AG09309 (cell line): ENCODE results near the gene RDH16.

Experiments used
- DNase-seq: peaks from one replicate; pipeline ENCODE4 v3.0.0-alpha.2; 2010; ENCODE audit warnings: low read depth
- H3K4me3 ChIP-seq: 2 replicates; pipeline ENCODE4 v1.5.1; 2011; ENCODE audit warnings: mild to moderate bottlenecking, low read depth, low read length, moderate library complexity; ENCODE audit not compliant: control insufficient read depth
- CTCF ChIP-seq: IDR thresholded peaks from 2 replicates; pipeline ENCODE4 v1.5.1; 2011; ENCODE audit warnings: mild to moderate bottlenecking, low read depth, low read length, inconsistent platforms; ENCODE audit not compliant: insufficient read depth, control insufficient read depth; ENCODE audit errors: missing control alignments

RDH16 gene

GRCh38 chr12:56958422-56958821, 1.0 kb upstream of the RDH16 start:
- no peak for DNase-seq
- H3K4me3 ChIP-seq, result no peak overlapping the region
- TF ChIP-seq CTCF, result no peak

DNA sequence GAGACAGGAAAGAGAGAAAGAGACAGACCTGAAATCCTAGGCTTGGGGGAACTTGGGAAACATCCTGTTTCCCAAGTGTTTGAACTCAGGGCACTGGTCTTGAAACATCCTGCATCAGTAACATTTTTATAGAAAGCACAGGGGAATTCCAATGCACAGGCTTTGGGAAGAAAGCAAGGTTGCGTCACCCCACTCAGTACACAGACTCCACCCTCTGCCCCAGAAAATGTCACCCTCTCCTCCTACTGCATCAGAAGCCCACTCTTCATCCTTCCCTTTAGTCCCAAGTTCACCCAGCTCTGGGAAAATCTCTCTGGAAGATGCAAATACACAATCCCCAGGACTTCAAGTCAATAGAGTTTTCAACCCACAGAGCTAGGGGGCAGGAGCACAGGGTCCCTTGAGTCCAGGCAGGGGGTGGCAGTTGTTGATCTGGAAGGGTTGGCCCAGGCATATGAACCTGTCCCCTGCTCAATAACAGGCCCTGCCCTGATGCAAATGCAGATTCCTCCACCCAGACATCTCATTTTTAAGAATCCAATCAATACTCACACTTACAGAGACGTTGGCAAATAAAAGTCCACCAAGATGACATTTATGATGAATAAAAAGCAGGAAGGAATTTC, 1.7 kb downstream of the RDH16 start:
- TF ChIP-seq CTCF, result no peak
- DNase-seq, result no peak
- H3K4me3 ChIP-seq, result no peak overlapping the region

DNA sequence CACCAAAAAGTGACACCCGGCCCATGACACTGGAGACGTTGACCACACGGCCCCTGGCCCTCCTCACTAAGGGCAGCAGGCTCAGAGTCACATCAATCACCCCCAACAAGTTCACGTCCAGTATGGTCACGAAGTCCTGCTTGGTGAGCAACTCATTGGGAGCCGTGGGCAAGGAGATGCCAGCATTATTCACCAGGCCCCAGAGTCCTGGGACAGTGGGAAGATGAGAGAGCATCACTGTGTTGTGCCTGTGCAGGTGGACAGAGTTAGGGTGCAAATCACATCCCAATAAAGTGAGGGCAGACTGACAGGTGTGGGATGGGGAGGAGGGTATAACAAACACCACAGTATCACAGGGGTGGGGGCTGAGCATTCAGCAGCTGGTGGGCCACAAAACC, 2.5 kb downstream of the RDH16 start:
- no peak for TF ChIP-seq CTCF

GRCh38 chr12:56954057-56954957, 3.1 kb downstream of the RDH16 start:
- no peak for DNase-seq
- no peak for TF ChIP-seq CTCF
- H3K4me3 ChIP-seq, result no peak overlapping the region

More for the DNA sequence above, 2.5 kb downstream of the RDH16 start:
- DNase-seq, result no peak
- no peak overlapping the region for H3K4me3 ChIP-seq

GRCh38 chr12:56953314-56953713, 4.1 kb downstream of the RDH16 start:
- DNase-seq, result no peak
- TF ChIP-seq CTCF, result no peak
- H3K4me3 ChIP-seq, result no peak overlapping the region

DNA sequence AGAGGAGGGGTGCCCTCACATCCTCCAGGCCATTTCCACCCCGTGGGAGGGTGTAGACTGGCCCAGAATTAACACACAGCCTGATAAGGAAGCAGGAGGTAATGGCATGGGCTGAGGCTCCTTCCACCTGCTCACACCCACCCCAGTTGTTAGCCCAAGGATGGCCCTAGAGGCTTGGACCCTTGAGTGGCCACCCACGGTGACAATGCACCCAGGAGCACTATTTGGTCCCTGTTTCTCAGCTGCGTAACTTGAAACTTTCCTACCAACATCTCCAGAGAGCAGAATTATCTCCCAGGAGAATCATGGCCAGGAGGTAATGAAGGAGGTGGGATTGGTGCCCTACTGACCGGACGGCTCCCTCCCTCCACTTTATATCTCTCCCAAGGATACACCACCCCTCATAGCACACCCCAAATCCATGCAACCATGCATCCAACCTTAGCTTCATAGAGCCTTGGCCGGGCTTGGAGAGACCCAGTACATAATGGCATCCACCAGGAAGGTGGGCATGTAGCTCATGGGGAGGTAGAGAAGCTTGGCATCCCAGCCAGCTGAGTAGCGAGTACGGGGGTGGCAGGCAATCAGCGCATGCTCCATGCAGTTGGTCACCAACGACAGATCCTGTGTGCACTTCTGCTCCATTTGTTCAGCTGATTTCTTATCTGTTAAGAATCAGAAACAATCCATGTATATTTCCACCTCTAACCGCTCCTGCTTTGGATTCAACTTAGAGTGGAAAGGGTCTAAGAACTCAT, 5.6 kb downstream of the RDH16 start:
- no peak overlapping the region for H3K4me3 ChIP-seq

More for the DNA sequence above, 5.6 kb downstream of the RDH16 start:
- DNase-seq, result no peak
- no peak for TF ChIP-seq CTCF
